ENCODE measurements around the gene SCUBE1. TPM values are rescaled to one million over a fixed set of nuclear protein-coding genes. Genes with fewer than 3 reads are reported as not detected.

The SCUBE1 gene
- total RNA-seq, 1 donor from 2014 or later: 0.91 TPM

DNA sequence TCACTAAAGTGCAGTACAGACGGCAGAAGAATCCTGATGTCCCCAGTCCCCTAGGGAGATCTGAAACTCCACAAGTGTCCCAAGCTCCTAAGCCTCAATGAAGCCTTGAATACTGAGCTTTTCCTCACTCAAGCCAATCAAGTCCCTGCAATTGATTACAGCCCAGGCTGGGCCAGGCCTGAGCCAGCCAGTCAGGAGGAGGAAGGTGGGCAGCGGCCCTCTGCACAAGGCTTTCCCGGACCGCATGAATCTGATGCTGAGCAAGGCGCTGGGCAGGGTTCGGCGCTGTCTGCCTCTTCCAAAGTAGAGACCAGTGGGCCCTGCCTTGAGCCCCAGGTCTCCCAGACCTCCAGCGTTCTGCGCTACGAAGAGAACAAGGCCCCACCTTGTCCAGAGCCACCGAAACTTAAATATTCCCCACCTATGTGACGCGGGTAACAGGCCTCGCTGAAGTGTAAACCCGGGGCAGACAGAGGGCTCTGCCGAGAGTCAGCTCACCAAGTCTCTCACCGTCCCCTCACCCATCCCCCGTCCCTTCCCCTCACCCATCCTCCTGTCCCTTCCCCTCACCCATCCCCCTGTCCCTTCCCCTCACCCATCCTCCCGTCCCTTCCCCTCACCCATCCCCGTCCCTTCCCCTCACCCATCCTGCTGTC lies 63.2 kb downstream of the SCUBE1 start:
- no peaks in the 10 kb centered on the region for H3K36me3 Mint-ChIP-seq (ENCODE audit: unreplicated experiment)
- peaks cover 29% of the 10 kb centered on the region for H3K27me3 Mint-ChIP-seq (ENCODE audit: unreplicated experiment)
- no peaks in the 10 kb centered on the region for H3K9me3 Mint-ChIP-seq (ENCODE audit: unreplicated experiment)
- peaks cover 3% of the 10 kb centered on the region for H3K4me1 Mint-ChIP-seq (ENCODE audit: unreplicated experiment)
- DNase-seq (ENCODE audit: extremely low spot score, unreplicated experiment): no peak
- H3K4me3 Mint-ChIP-seq (ENCODE audit: unreplicated experiment): no peak overlapping the region
- TF ChIP-seq, protein P1, sequence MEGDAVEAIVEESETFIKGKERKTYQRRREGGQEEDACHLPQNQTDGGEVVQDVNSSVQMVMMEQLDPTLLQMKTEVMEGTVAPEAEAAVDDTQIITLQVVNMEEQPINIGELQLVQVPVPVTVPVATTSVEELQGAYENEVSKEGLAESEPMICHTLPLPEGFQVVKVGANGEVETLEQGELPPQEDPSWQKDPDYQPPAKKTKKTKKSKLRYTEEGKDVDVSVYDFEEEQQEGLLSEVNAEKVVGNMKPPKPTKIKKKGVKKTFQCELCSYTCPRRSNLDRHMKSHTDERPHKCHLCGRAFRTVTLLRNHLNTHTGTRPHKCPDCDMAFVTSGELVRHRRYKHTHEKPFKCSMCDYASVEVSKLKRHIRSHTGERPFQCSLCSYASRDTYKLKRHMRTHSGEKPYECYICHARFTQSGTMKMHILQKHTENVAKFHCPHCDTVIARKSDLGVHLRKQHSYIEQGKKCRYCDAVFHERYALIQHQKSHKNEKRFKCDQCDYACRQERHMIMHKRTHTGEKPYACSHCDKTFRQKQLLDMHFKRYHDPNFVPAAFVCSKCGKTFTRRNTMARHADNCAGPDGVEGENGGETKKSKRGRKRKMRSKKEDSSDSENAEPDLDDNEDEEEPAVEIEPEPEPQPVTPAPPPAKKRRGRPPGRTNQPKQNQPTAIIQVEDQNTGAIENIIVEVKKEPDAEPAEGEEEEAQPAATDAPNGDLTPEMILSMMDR (IDR thresholded peaks at IDR 0.05): no peak
- no peak overlapping the region for H3K27ac Mint-ChIP-seq (ENCODE audit: unreplicated experiment)

DNA sequence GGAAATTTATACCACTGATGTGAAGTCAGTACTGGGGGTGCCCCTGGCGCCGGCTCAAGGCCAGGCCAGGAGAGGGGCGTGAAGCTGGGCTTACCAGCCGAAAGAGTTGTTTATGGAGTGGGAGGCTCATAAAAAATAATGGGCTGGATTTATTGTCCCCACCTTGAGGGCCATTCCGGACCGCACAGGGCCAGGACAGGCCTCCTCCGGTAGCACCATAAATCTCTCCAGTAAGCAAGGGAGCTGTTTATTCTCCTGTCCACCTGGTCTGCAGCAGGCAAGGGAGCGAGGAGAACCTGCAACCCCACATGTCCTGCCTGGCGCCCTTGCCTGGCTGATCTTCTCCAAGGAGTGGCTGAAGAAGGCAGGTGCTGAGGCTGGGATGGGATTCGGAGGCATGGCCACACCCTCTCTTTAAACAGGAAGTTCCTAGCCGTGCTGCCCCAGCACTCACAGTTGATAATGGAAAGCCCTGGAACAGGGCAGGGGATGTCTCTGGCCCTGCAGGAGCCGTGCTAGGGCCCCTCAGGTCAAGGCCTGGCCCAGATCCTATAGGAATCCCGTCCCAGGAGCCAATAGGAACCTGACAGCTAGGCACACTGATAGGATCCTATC lies 65.1 kb downstream of the SCUBE1 start:
- H3K9me3 Mint-ChIP-seq (ENCODE audit: unreplicated experiment): no peaks in the 10 kb centered on the region
- H3K27me3 Mint-ChIP-seq (ENCODE audit: unreplicated experiment): peaks cover 23% of the 10 kb centered on the region
- H3K27ac Mint-ChIP-seq (ENCODE audit: unreplicated experiment): no peak overlapping the region
- peaks cover 3% of the 10 kb centered on the region for H3K4me1 Mint-ChIP-seq (ENCODE audit: unreplicated experiment)
- no peaks in the 10 kb centered on the region for H3K36me3 Mint-ChIP-seq (ENCODE audit: unreplicated experiment)
- TF ChIP-seq, protein P1 (IDR thresholded peaks at IDR 0.05): no peak
- no peak for DNase-seq (ENCODE audit: extremely low spot score, unreplicated experiment)
- no peak overlapping the region for H3K4me3 Mint-ChIP-seq (ENCODE audit: unreplicated experiment)

DNA sequence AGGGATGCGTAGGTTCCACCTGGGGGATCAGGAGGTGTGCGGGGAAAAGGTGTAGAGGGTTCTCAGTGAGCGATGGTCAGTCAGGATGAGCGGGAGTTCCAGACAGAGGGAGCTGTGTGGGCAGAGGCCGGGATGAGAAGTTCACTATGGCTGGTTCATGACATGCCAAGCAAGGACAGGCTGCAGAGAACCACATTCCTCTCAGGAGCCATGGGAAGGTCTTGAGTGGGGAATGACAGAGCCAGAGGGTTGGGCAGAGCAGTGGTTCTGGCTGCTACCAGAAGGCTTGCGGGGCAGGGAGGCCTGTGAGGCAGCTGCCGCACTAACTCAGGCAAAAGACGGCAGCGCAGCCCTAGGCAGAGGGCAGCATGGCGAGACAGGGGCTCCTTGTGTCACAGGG lies 66.1 kb downstream of the SCUBE1 start:
- TF ChIP-seq, protein P1 (IDR thresholded peaks at IDR 0.05): no peak
- no peaks in the 10 kb centered on the region for H3K36me3 Mint-ChIP-seq (ENCODE audit: unreplicated experiment)
- no peak overlapping the region for H3K4me3 Mint-ChIP-seq (ENCODE audit: unreplicated experiment)
- no peak for DNase-seq (ENCODE audit: extremely low spot score, unreplicated experiment)
- H3K9me3 Mint-ChIP-seq (ENCODE audit: unreplicated experiment): no peaks in the 10 kb centered on the region
- H3K27ac Mint-ChIP-seq (ENCODE audit: unreplicated experiment): no peak overlapping the region
- H3K27me3 Mint-ChIP-seq (ENCODE audit: unreplicated experiment): peaks cover 23% of the 10 kb centered on the region
- H3K4me1 Mint-ChIP-seq (ENCODE audit: unreplicated experiment): peaks cover 3% of the 10 kb centered on the region

DNA sequence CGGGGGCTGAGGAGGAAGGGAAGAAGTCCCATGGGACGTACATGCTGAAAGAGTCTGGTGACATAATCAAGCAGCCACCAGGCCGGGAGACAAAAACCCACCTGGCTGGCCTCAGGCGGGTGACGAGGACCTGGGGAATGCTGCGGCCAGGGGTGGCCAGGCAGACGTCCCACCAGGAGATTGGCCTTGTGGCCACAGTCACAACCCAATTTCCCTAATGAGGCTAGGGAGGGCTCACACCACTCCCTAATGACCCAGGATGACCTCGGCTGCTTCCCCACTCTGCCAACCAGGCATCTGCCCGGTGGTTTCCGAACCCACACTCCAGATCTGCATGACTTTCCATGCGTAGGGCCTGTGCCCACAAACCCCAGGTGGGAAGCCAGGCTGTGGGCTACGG lies 66.9 kb downstream of the SCUBE1 start:
- Mint-ChIP-seq H3K27me3 (ENCODE audit: unreplicated experiment) (peaks cover 23% of the 10 kb centered on the region), H3K27ac (ENCODE audit: unreplicated experiment) (no peak overlapping the region), H3K9me3 (ENCODE audit: unreplicated experiment) (no peaks in the 10 kb centered on the region), H3K4me1 (ENCODE audit: unreplicated experiment) (peaks cover 3% of the 10 kb centered on the region), H3K4me3 (ENCODE audit: unreplicated experiment) (no peak overlapping the region), H3K36me3 (ENCODE audit: unreplicated experiment) (no peaks in the 10 kb centered on the region)
- no peak for DNase-seq (ENCODE audit: extremely low spot score, unreplicated experiment)
- TF ChIP-seq, protein P1 (IDR thresholded peaks at IDR 0.05): no peak

DNA sequence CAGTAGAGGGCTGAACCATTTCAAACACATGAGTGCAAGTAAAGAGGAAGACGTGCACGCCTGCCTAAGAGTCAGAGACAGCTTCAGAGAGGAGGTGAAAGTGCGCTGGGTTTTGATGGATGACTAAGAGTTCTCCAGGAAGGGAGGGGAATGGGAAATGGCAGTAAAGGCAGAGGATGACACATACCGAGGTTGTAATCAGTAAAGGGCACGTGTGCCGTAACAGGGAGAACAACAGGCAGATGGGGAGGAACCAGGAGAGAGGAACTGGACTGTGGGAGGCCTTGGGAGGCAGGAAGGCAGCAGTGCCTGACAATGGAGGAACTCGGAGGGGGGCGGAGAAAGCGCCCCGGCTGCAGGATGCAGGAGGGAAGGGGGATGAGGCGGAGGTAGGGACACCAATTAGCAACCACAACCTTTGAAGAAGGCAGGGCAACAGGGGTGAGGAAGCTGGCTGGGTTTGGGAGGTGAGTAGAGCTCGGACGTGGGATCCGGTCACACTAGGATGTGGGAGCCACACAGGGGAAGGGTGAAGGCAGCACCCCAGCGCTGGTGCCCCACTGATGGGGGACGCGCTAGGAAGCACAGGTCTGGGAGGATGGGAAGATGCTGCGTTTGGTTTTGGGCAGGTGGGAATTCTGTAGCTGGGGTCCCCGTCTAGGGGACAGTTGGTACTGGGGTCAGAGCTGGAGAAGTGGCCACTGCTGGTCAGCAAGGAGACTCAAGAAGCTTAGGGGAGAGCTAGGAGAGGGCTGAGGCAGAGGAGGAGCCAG lies 67.4 kb downstream of the SCUBE1 start:
- no peaks in the 10 kb centered on the region for H3K36me3 Mint-ChIP-seq (ENCODE audit: unreplicated experiment)
- H3K4me3 Mint-ChIP-seq (ENCODE audit: unreplicated experiment): no peak overlapping the region
- H3K4me1 Mint-ChIP-seq (ENCODE audit: unreplicated experiment): peaks cover 3% of the 10 kb centered on the region
- DNase-seq (ENCODE audit: extremely low spot score, unreplicated experiment): no peak
- no peak overlapping the region for H3K27ac Mint-ChIP-seq (ENCODE audit: unreplicated experiment)
- H3K27me3 Mint-ChIP-seq (ENCODE audit: unreplicated experiment): peaks cover 23% of the 10 kb centered on the region
- TF ChIP-seq, protein P1 (IDR thresholded peaks at IDR 0.05): no peak
- no peaks in the 10 kb centered on the region for H3K9me3 Mint-ChIP-seq (ENCODE audit: unreplicated experiment)
